ENCODE results near the gene PPP1R3C. TPM values are rescaled to one million over a fixed set of nuclear protein-coding genes. Genes with fewer than 3 reads are reported as not detected.

The PPP1R3C gene
- total and polyA plus RNA-seq, 2 donors (not counting 3 experiments of a cell fraction or from before 2014, with no cell fraction given) = 1.6 to 2.0 TPM

DNA sequence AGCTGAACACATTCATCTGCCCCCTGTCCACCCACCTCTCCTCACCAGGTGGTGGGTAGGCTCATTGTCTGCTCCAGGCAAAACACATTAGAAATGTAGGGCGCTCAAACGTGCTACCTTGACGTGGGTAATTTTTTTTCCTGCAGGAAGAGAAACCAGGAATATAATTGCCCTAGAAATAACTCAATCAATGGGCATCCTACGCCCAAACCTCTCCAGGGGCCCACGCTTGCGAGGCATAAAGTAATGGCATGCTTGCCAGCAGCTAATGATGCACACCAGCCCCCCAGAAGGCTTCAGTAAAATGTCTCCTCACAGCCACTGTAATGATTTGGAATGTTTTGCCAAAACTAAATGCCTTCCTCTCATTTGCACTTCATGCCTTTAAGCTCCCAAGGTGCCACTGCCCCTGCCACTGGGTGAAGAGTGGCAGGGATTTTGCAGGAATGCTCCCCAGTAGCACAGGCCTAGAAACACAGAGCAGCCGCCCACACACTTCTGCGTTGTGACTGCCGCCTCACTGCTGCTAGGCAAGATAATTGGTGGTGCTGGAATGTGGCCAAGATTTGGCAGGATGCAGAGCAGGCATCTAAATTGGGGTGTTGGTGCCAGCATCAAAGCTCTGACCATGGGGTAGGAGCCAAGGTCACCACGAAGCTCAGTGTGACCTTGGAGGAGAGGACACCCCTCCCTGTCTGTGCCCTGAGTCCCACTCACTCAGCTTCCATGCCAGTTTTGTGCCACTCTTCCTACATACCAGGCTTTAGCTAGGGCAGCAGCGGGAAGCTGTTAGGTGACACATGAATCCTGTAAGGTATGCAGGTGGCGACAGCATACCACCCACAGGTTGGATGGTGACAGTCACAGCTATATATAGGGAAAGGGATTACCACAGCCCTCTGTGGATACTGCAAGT, 48.7 kb upstream of the PPP1R3C start:
- Histone ChIP-seq H3K9me3 (replicated peaks; ENCODE audit: control insufficient read depth, insufficient read depth, low read length) (no peaks in the 10 kb centered on the region), H3K27me3 (ENCODE audit: control insufficient read depth in 2 of 2, insufficient read depth in 2 of 2, low read length in 2 of 2) (peaks cover 2% of the 10 kb centered on the region in 2 experiments), H2AFZ (ENCODE audit: low read depth, low read length) (no peak overlapping the region), H3K4me3 (replicated peaks in 1 of 3; ENCODE audit: insufficient read depth in 1 of 3, low read depth in 1 of 3, low read length in 3 of 3) (no peak overlapping the region), H3K4me1 (ENCODE audit: control insufficient read depth, extremely low read depth, insufficient read depth, low read length) (no peaks in the 10 kb centered on the region), H3K79me2 (ENCODE audit: control insufficient read depth, insufficient read depth, low read length) (no peaks in the 10 kb centered on the region), H3K36me3 (ENCODE audit: control insufficient read depth in 2 of 2, extremely low read depth in 1 of 2, insufficient read depth in 2 of 2, low read length in 2 of 2) (no peaks in the 10 kb centered on the region), H3K9ac (replicated peaks; ENCODE audit: extremely low read depth, insufficient read depth, low read length) (no peak overlapping the region), H3K9me1 (replicated peaks; ENCODE audit: control insufficient read depth, extremely low read depth, insufficient read depth, low read length) (no peaks in the 10 kb centered on the region), H4K20me1 (replicated peaks; ENCODE audit: control insufficient read depth, extremely low read depth, insufficient read depth, low read length) (no peaks in the 10 kb centered on the region), H3K4me2 (ENCODE audit: insufficient read depth, low read length) (no peak overlapping the region), H3K27ac (ENCODE audit: insufficient read depth, low read depth, low read length) (no peak overlapping the region)
- dilution Hi-C loops (cut with MboI; ENCODE audit: extremely low pct_ligation_motif_present, low sequenced_read_pairs) (no loop called here), intact Hi-C loops (cut with micrococcal nuclease) (no loop called here)
- POLR2A ChIA-PET = no interaction called here
- no peak for TF ChIP-seq GATA2 (IDR thresholded peaks at IDR 0.05; ENCODE audit: insufficient read depth, insufficient read length, low read depth, low read length)
- TF ChIP-seq, protein P1, sequence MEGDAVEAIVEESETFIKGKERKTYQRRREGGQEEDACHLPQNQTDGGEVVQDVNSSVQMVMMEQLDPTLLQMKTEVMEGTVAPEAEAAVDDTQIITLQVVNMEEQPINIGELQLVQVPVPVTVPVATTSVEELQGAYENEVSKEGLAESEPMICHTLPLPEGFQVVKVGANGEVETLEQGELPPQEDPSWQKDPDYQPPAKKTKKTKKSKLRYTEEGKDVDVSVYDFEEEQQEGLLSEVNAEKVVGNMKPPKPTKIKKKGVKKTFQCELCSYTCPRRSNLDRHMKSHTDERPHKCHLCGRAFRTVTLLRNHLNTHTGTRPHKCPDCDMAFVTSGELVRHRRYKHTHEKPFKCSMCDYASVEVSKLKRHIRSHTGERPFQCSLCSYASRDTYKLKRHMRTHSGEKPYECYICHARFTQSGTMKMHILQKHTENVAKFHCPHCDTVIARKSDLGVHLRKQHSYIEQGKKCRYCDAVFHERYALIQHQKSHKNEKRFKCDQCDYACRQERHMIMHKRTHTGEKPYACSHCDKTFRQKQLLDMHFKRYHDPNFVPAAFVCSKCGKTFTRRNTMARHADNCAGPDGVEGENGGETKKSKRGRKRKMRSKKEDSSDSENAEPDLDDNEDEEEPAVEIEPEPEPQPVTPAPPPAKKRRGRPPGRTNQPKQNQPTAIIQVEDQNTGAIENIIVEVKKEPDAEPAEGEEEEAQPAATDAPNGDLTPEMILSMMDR (IDR thresholded peaks at IDR 0.05; ENCODE audit: extremely low read depth in 1 of 2, insufficient read depth in 1 of 2, low read depth in 1 of 2, low read length in 2 of 2) = no peak
- CTCF ChIA-PET = interaction anchor here (0.9 kb wide), 1 partner anchor 38 kb away, joined by 3 read pairs; no protein-coding TSS in a partner anchor
- FAIRE-seq = no peak
- DNase-seq (ENCODE audit: low read depth, low spot score) = no peak
- no TSS peak for BruUV-seq (replicated peaks)

DNA sequence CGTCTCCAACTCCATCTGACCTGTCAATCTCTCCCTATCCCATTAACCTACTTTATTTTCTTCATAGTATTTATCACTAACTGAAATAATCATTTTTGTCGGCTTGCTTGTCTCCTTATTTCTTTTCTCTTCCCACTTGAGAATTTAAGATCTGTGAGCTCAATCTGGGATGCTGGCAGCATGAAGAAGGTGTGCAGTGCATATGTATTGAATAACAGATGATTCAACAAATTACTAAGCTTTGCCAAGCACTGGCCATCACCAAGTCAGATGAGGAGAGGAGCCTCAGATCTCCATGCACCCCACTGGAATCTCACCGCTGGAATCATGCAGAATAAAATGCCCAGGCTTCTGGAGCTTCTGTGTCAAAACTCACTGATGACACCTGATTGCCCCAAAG, 47.6 kb upstream of the PPP1R3C start:
- no peak overlapping the region for H3K4me3 ChIP-seq (replicated peaks in 1 of 3; ENCODE audit: insufficient read depth in 1 of 3, low read depth in 1 of 3, low read length in 3 of 3)
- H3K36me3 ChIP-seq (ENCODE audit: control insufficient read depth in 2 of 2, extremely low read depth in 1 of 2, insufficient read depth in 2 of 2, low read length in 2 of 2) = no peaks in the 10 kb centered on the region
- peaks cover 1 to 2% of the 10 kb centered on the region in 2 experiments for H3K27me3 ChIP-seq (ENCODE audit: control insufficient read depth in 2 of 2, insufficient read depth in 2 of 2, low read length in 2 of 2)
- H2AFZ ChIP-seq (ENCODE audit: low read depth, low read length) = no peak overlapping the region
- H3K9me1 ChIP-seq (replicated peaks; ENCODE audit: control insufficient read depth, extremely low read depth, insufficient read depth, low read length) = no peaks in the 10 kb centered on the region
- no peak overlapping the region for H3K9ac ChIP-seq (replicated peaks; ENCODE audit: extremely low read depth, insufficient read depth, low read length)
- intact Hi-C loops (cut with micrococcal nuclease) = no loop called here
- no peaks in the 10 kb centered on the region for H3K79me2 ChIP-seq (ENCODE audit: control insufficient read depth, insufficient read depth, low read length)
- POLR2A ChIA-PET = no interaction called here
- TF ChIP-seq GATA2 (IDR thresholded peaks at IDR 0.05; ENCODE audit: insufficient read depth, insufficient read length, low read depth, low read length) = no peak
- no peak for TF ChIP-seq FOS (IDR thresholded peaks at IDR 0.05; ENCODE audit: borderline replicate concordance, insufficient read depth, low read length)
- TF ChIP-seq, protein P1 (IDR thresholded peaks at IDR 0.05; ENCODE audit: extremely low read depth in 1 of 2, insufficient read depth in 1 of 2, low read depth in 1 of 2, low read length in 2 of 2) = no peak
- TF ChIP-seq, protein P2, sequence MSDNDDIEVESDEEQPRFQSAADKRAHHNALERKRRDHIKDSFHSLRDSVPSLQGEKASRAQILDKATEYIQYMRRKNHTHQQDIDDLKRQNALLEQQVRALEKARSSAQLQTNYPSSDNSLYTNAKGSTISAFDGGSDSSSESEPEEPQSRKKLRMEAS (IDR thresholded peaks at IDR 0.05; ENCODE audit: insufficient read depth, insufficient read length) = no peak
- no peak for TF ChIP-seq JUN (IDR thresholded peaks at IDR 0.05; ENCODE audit: borderline replicate concordance, insufficient read depth, insufficient read length, low read depth)
- TF ChIP-seq POLR2AphosphoS5 (IDR thresholded peaks at IDR 0.05; ENCODE audit: insufficient read depth, low read depth, low read length) = no peak
- TF ChIP-seq POLR2A (IDR thresholded peaks at IDR 0.05; ENCODE audit: low read depth, low read length) = no peak
- no peak for TF ChIP-seq MYC (IDR thresholded peaks at IDR 0.05; ENCODE audit: low read depth, low read length)
- TF ChIP-seq EZH2 (IDR thresholded peaks at IDR 0.05; ENCODE audit: borderline replicate concordance, low read depth, low read length, severe bottlenecking) = no peak
- dilution Hi-C loops (cut with MboI; ENCODE audit: extremely low pct_ligation_motif_present, low sequenced_read_pairs) = no loop called here
- no TSS peak for BruUV-seq (replicated peaks)
- H3K4me2 ChIP-seq (ENCODE audit: insufficient read depth, low read length) = no peak overlapping the region
- no peak for DNase-seq (ENCODE audit: low read depth, low spot score)
- H4K20me1 ChIP-seq (replicated peaks; ENCODE audit: control insufficient read depth, extremely low read depth, insufficient read depth, low read length) = no peaks in the 10 kb centered on the region
- CTCF ChIA-PET = interaction anchor here (1.4 kb wide), 1 partner anchor 14 kb away, joined by 4 read pairs; no protein-coding TSS in a partner anchor
- H3K27ac ChIP-seq (ENCODE audit: insufficient read depth, low read depth, low read length) = no peak overlapping the region
- no peak for FAIRE-seq
- no peaks in the 10 kb centered on the region for H3K4me1 ChIP-seq (ENCODE audit: control insufficient read depth, extremely low read depth, insufficient read depth, low read length)
- no peaks in the 10 kb centered on the region for H3K9me3 ChIP-seq (replicated peaks; ENCODE audit: control insufficient read depth, insufficient read depth, low read length)

All from endothelial cell of umbilical vein (primary cell).